OCI-LY1 (cell line): Measurements from ENCODE around the gene LPO.

Experiments used
- CTCF ChIP-seq: fragments of 200-600 bp; sonication (generic), shearing (Covaris generic); IDR thresholded peaks from 2 replicates; pipeline ENCODE4 v1.5.1; 2017; ENCODE audit warnings: mild to moderate bottlenecking, antibody characterized with exemption, low read length, moderate library complexity, mixed read lengths
- EZH2 ChIP-seq: fragments of 200-600 bp; sonication (generic), shearing (Covaris generic); IDR thresholded peaks from 2 replicates; pipeline ENCODE4 v1.8.0; 2017; ENCODE audit warnings: borderline replicate concordance, mixed run types, mild to moderate bottlenecking, antibody characterized with exemption, low read length, moderate library complexity, mixed read lengths

GRCh38 chr17:58196610-58197009 is 41.8 kb upstream of the LPO start:
- TF ChIP-seq EZH2 = no peak
- TF ChIP-seq CTCF = no peak
